Measurements from ENCODE around the gene CAPZA2.
A peak's percentile ranks its signal among the peaks of the same experiment; 100 is the strongest.

CAPZA2 gene

GRCh38 chr7:116922545-116922944, 60.2 kb downstream of the CAPZA2 start:
- no peak for DNase-seq (ENCODE audit: low read depth)

GRCh38 chr7:116924741-116925140, 62.4 kb downstream of the CAPZA2 start:
- no peak for TF ChIP-seq CTCF (IDR thresholded peaks at IDR 0.05; ENCODE audit: control insufficient read depth, insufficient read depth, low read depth, low read length, missing control alignments)
- no peak for DNase-seq (ENCODE audit: low read depth)
- no peak overlapping the region for H3K4me3 ChIP-seq (ENCODE audit: control insufficient read depth, low read depth, low read length)

More at GRCh38 chr7:116922545-116922944, 60.2 kb downstream of the CAPZA2 start:
- no peak for TF ChIP-seq CTCF (IDR thresholded peaks at IDR 0.05; ENCODE audit: control insufficient read depth, insufficient read depth, low read depth, low read length, missing control alignments)
- H3K4me3 ChIP-seq (ENCODE audit: control insufficient read depth, low read depth, low read length): no peak overlapping the region

GRCh38 chr7:116929021-116929420, 66.6 kb downstream of the CAPZA2 start:
- no peak overlapping the region for H3K4me3 ChIP-seq (ENCODE audit: control insufficient read depth, low read depth, low read length)
- TF ChIP-seq CTCF (IDR thresholded peaks at IDR 0.05; ENCODE audit: control insufficient read depth, insufficient read depth, low read depth, low read length, missing control alignments): no peak
- no peak for DNase-seq (ENCODE audit: low read depth)

- H3K4me3 ChIP-seq (ENCODE audit: control insufficient read depth, low read depth, low read length): no peak overlapping the region
These were observed 67.8 kb downstream of the CAPZA2 start for GRCh38 chr7:116929914-116930913.

GRCh38 chr7:116932566-116932965, 70.2 kb downstream of the CAPZA2 start:
- H3K4me3 ChIP-seq (ENCODE audit: control insufficient read depth, low read depth, low read length): no peak overlapping the region
- TF ChIP-seq CTCF (IDR thresholded peaks at IDR 0.05; ENCODE audit: control insufficient read depth, insufficient read depth, low read depth, low read length, missing control alignments): no peak
- DNase-seq (ENCODE audit: low read depth): no peak

More at GRCh38 chr7:116929914-116930913, 67.8 kb downstream of the CAPZA2 start:
- TF ChIP-seq CTCF (IDR thresholded peaks at IDR 0.05; ENCODE audit: control insufficient read depth, insufficient read depth, low read depth, low read length, missing control alignments): peak; percentile 81
- DNase-seq (ENCODE audit: low read depth): peak; percentile 34

GRCh38 chr7:116933465-116933864, 71.1 kb downstream of the CAPZA2 start:
- H3K4me3 ChIP-seq (ENCODE audit: control insufficient read depth, low read depth, low read length): no peak overlapping the region
- DNase-seq (ENCODE audit: low read depth): no peak
- TF ChIP-seq CTCF (IDR thresholded peaks at IDR 0.05; ENCODE audit: control insufficient read depth, insufficient read depth, low read depth, low read length, missing control alignments): no peak

Data from AG09309 (cell line).